ENCODE data around the gene FGD2.

The FGD2 gene

DNA sequence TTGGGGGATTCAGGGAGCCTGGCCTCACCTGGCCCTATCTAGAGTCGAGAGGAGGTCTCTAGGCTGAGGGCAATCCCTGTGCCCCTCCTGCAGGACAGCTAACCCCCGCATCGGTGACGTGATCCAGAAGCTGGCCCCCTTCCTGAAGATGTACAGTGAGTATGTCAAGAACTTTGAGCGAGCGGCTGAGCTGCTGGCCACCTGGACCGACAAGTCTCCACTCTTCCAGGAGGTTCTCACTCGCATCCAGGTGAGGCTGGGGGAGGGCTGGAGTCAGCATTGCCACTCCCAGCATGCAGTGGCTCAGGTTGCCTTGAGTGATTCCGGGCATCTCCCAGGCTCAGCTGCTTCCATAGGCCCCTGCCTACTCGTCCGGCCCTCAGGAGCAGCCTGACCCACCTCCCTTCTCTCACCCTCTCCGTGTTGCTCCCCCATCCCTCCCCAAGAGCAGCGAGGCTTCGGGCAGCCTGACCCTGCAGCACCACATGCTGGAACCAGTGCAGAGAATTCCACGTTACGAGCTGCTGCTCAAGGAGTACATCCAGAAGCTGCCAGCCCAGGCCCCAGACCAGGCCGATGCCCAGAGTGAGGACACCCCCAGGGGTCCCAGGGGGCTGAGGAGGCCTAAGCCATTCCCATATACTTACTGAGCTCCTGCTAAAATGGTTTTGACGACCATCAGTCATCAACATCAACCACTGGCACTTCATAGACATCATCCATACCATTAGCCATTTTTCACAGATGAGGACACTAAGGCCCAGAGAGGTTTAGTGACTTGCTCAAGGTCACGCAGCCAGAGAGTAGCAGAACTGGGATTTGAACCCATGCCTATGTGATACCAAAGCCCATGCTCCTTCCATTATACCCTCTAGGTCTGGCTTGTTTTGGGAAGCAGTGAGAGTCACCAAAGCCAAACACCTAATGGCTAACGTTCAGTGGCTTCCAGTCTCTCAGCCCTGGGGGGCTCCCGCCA, 8.3 kb downstream of the FGD2 start:
- TF ChIP-seq POLR2AphosphoS5 (IDR thresholded peaks at IDR 0.05; ENCODE audit: low read depth, low read length): no peak
- no peak for TF ChIP-seq POLR2A (IDR thresholded peaks at IDR 0.05; ENCODE audit: low read depth, low read length)
- no peak for TF ChIP-seq TAF1 (IDR thresholded peaks at IDR 0.05; ENCODE audit: borderline replicate concordance, low read depth, low read length)
- no peak for DNase-seq (ENCODE audit: insufficient read length)
- FAIRE-seq: no peak

DNA sequence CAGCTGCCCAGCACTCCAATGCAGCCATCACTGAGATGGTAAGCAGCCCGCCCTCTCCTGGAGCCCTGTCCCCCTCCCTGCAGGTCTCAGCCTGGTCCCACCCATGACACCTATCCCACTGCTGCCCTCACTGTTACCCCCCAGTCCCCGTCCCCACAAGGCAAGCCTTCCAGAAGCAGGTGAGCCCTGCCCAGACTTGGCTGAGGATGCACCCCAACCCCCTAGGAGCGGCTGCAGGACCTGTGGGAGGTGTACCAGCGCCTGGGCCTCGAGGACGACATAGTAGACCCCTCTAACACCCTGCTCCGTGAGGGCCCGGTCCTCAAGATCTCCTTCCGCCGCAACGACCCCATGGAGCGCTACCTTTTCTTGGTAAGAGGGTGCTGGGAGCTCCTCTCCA, 9.2 kb downstream of the FGD2 start:
- FAIRE-seq (no peak), DNase-seq (ENCODE audit: insufficient read length) (no peak)
- TF ChIP-seq POLR2AphosphoS5 (IDR thresholded peaks at IDR 0.05; ENCODE audit: low read depth, low read length) (no peak), TAF1 (IDR thresholded peaks at IDR 0.05; ENCODE audit: borderline replicate concordance, low read depth, low read length) (no peak), POLR2A (IDR thresholded peaks at IDR 0.05; ENCODE audit: low read depth, low read length) (no peak)

DNA sequence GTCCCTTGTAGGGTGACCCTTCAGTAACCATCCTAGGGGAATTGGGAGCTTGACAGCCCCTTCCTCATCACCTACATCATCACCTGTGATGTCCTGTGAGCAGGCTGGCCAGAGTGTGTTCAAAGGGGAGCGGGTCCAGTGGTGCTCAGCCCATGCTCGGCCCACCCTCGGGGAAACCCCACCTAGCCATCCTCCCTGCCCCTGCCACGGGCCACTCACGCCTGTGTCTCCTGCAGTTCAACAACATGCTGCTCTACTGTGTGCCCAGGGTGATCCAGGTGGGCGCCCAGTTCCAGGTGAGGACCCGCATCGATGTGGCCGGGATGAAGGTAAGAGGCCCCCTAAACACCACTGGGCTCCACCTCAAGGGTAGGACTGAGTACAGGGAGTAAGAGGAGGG, 10.1 kb downstream of the FGD2 start:
- FAIRE-seq: no peak
- DNase-seq (ENCODE audit: insufficient read length): no peak
- TF ChIP-seq POLR2A (IDR thresholded peaks at IDR 0.05; ENCODE audit: low read depth, low read length) (no peak), TAF1 (IDR thresholded peaks at IDR 0.05; ENCODE audit: borderline replicate concordance, low read depth, low read length) (no peak), POLR2AphosphoS5 (IDR thresholded peaks at IDR 0.05; ENCODE audit: low read depth, low read length) (no peak)

DNA sequence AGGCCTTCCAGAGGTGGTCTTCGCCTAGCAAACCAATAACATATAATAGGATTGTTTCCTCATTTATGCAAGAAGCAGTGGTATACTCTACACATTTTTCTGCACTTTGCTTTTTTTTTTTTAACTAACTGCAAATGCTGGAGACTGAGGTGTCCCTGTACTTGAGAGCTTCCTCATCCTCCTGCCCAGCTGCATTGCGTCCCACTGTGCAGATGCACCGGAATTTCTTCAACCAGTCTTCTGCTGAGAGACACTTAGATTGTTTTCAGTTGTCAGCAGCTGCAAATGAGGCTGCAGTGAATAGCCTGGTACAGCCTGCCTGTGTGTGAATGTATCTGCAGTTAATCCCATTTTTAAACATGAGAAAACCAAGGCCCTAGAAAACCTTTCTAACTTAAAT, 11.5 kb downstream of the FGD2 start:
- DNase-seq (ENCODE audit: insufficient read length) (no peak), FAIRE-seq (no peak)
- TF ChIP-seq POLR2A (IDR thresholded peaks at IDR 0.05; ENCODE audit: low read depth, low read length): no peak
- TF ChIP-seq TAF1 (IDR thresholded peaks at IDR 0.05; ENCODE audit: borderline replicate concordance, low read depth, low read length): no peak
- no peak for TF ChIP-seq POLR2AphosphoS5 (IDR thresholded peaks at IDR 0.05; ENCODE audit: low read depth, low read length)

DNA sequence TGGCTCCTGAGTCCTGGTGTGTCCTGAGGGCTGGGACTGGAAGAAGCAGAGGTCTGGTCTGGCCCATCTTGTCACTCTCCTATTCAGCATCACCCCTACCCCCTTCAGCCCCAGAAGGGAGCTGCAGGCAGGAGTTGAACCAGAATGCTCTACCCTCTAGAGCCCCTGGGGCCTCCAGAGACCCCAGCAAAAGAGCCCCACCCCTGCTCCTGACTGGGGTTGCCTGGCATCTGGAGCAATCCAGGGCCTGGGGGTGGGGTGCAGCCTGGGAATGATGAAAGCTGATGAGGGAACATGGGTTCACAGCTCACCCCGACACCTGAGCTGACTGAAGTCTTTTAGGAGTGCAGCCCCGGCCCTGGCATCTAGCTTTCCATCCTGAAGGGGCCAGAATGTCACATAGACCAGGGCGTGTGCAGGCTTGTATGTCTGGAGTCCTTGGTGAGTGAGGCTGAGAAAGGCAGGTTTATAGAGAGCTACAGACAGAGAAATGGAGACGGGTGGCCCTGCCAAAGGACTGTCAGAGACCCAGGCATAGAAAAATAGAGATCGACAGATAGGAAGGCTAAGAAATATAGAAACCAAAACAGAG, 12.2 kb downstream of the FGD2 start:
- TF ChIP-seq POLR2A (IDR thresholded peaks at IDR 0.05; ENCODE audit: low read depth, low read length) (no peak), TAF1 (IDR thresholded peaks at IDR 0.05; ENCODE audit: borderline replicate concordance, low read depth, low read length) (no peak), POLR2AphosphoS5 (IDR thresholded peaks at IDR 0.05; ENCODE audit: low read depth, low read length) (no peak)
- FAIRE-seq: no peak
- DNase-seq (ENCODE audit: insufficient read length): no peak

DNA sequence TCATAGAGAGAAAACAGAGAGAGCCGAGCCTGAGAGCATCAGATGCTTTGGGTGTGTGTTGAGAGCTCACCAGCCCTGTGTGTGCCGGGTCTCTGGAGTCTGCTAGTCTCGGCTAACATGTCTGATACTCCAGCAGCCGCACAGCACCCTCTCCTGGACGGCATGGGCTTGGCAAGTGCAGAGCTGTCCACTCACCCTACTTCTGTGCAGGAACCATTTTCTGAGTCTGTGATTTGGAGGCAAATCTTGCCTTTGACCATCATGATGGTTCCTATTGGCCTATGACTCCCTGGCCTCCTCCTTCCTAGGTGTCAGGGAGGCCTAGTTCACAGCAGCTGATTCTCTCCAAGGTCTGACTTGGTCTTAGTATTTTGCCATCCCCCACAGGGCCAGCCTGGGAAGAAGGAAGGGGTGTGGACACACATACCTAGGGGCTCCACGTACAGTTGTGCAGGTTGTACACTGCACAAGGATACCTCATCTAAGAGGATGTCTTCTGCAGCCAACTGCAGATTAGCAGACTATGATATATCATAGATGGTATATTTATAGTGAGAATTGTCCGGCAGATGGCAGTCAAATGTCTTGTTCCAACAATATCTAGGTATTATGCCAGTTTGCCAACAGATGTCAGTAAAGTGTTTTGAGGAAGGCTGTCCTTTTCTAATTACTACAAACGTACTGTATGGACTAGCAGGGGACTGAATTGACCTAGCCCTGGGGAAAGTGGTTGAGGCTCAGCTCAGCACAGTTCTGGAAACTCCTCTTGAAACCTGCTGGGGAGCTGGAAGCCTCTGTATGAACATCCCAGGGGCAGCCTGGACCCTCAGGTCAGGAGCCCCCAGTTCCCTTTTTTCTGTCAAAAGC, 13.0 kb downstream of the FGD2 start:
- FAIRE-seq (peak; percentile 91), DNase-seq (ENCODE audit: insufficient read length) (peak; percentile 84)
- TF ChIP-seq POLR2A (IDR thresholded peaks at IDR 0.05; ENCODE audit: low read depth, low read length) (no peak), TAF1 (IDR thresholded peaks at IDR 0.05; ENCODE audit: borderline replicate concordance, low read depth, low read length) (no peak), POLR2AphosphoS5 (IDR thresholded peaks at IDR 0.05; ENCODE audit: low read depth, low read length) (no peak)

DNA sequence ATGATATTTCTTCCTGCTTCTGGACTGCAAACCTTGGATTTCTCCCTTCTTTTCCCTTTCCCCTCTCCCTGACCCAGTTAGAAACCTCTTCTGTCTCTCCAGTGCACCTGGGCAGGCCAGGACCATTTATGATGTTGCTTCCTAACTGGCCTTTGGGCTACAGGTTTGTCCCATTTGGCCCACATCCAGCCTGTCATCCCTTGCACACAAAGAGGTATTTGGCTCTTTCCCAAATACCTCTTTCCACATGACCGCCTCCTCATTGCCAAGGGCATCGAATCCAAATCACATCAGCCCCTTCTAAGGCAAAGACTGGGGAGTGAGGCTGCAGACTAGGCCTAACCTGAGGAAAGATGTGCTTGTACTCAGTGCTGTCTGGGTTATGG, 13.6 kb downstream of the FGD2 start:
- no peak for TF ChIP-seq POLR2A (IDR thresholded peaks at IDR 0.05; ENCODE audit: low read depth, low read length)
- TF ChIP-seq POLR2AphosphoS5 (IDR thresholded peaks at IDR 0.05; ENCODE audit: low read depth, low read length): no peak
- TF ChIP-seq TAF1 (IDR thresholded peaks at IDR 0.05; ENCODE audit: borderline replicate concordance, low read depth, low read length): no peak
- DNase-seq (ENCODE audit: insufficient read length): no peak

DNA sequence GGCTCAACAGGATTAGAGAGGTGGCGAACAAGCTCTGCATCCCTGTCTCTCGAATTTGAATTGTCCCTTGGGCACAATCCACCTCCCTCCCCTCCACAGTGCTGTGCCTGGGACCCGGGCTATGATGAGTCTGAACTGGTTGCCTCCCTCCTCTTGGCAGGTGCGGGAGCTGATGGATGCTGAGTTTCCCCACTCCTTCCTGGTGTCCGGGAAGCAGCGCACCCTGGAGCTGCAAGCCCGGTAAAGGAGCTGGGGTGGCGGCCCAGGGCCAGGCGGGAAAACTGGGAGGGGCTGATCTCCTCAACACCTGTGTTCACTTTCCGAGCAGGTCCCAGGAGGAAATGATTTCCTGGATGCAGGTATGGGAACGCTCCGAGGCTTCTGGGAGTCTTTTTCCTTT, 14.9 kb downstream of the FGD2 start:
- FAIRE-seq (no peak), DNase-seq (ENCODE audit: insufficient read length) (no peak)
- TF ChIP-seq POLR2A (IDR thresholded peaks at IDR 0.05; ENCODE audit: low read depth, low read length) (no peak), TAF1 (IDR thresholded peaks at IDR 0.05; ENCODE audit: borderline replicate concordance, low read depth, low read length) (no peak), POLR2AphosphoS5 (IDR thresholded peaks at IDR 0.05; ENCODE audit: low read depth, low read length) (no peak)

More for the DNA sequence above, 13.6 kb downstream of the FGD2 start:
- FAIRE-seq: no peak

DNA sequence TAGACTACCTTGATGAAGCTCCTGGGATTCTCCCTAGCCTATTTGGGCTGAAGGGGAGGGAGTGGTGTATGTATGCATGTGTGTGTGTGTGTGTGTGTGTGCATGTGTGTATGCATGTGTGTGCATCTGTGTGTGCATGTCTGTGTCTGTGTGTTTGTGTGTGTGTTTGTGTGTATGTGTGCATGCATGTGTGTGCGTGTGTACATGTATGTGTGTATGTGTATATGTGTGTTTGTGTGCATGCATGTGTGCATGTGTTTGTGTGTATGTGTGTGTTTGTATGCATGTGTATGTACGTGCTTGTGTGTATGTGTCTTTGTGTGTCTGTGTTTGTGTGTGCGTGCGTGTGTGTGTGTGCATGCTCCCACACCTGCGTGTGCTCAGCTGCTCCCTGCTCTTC, 15.4 kb downstream of the FGD2 start:
- no peak for FAIRE-seq
- DNase-seq (ENCODE audit: insufficient read length): no peak
- TF ChIP-seq POLR2A (IDR thresholded peaks at IDR 0.05; ENCODE audit: low read depth, low read length) (no peak), TAF1 (IDR thresholded peaks at IDR 0.05; ENCODE audit: borderline replicate concordance, low read depth, low read length) (no peak)

DNA sequence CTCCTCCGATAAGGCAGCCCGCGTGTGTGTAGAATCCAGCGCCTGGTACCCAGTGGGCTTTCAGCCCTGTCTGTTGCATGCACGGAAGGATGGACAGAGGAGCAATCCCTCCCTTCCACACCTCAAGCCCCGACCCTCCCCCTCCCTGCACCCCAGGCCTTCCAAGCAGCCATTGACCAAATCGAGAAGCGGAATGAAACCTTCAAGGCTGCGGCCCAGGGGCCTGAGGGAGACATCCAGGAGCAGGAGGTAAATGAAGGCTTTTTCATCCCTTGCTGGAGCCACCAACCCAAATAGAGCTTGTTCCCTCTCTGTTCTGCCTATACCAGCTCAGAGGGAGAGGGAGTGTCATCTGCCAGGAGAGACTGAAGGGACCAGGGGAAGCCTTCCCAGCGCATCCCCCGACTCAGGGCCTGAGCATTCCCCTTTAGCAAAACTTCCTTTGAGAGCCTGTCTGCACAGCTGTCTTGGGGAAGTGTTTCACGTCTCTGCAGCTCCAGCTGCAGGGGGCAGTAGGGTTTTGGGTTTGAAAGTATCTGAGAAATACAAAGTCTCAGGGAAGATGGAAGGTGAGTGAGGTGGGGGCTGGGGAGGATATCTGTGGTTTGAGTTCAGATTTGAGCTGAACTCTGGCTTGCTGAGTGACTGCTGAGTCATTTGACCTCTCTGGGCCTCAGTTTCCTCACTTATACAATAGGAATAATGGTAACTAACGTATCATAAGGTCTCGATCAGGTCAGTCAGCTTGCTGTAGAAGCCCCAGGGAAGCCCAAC, 16.1 kb downstream of the FGD2 start:
- no peak for FAIRE-seq
- TF ChIP-seq POLR2A (IDR thresholded peaks at IDR 0.05; ENCODE audit: low read depth, low read length): no peak
- no peak for TF ChIP-seq POLR2AphosphoS5 (IDR thresholded peaks at IDR 0.05; ENCODE audit: low read depth, low read length)
- no peak for TF ChIP-seq TAF1 (IDR thresholded peaks at IDR 0.05; ENCODE audit: borderline replicate concordance, low read depth, low read length)
- DNase-seq (ENCODE audit: insufficient read length): no peak
